Ishikawa (cell line): ENCODE results near the gene ADCY4.

ENCODE experiments used
- CEBPB ChIP-seq: IDR thresholded peaks from 2 replicates; pipeline ENCODE4 v1.6.1; 2012
- CREB1 ChIP-seq: IDR thresholded peaks from 2 replicates; pipeline ENCODE4 v1.6.1; 2012; ENCODE audit warnings: low read depth
- EGR1 ChIP-seq: IDR thresholded peaks from 2 replicates; pipeline ENCODE4 v1.6.1; 2012
- EP300 ChIP-seq: IDR thresholded peaks from 2 replicates; pipeline ENCODE4 v1.6.1; 2012; ENCODE audit warnings: borderline replicate concordance
- FOXM1 ChIP-seq: IDR thresholded peaks from 2 replicates; pipeline ENCODE4 v1.6.1; 2012; ENCODE audit warnings: low read depth, borderline replicate concordance
- MAX ChIP-seq: IDR thresholded peaks from 2 replicates; pipeline ENCODE4 v1.6.1; 2012
- NFIC ChIP-seq: IDR thresholded peaks from 2 replicates; pipeline ENCODE4 v1.6.1; 2012
- RAD21 ChIP-seq: IDR thresholded peaks from 2 replicates; pipeline ENCODE4 v1.6.1; 2012; ENCODE audit warnings: low read depth
- REST ChIP-seq: IDR thresholded peaks from 2 replicates; pipeline ENCODE4 v1.6.1; 2012; ENCODE audit warnings: low read depth, mild to moderate bottlenecking
- TAF1 ChIP-seq: IDR thresholded peaks from 2 replicates; pipeline ENCODE4 v1.6.1; 2012; ENCODE audit warnings: low read depth, mild to moderate bottlenecking
- TCF12 ChIP-seq: IDR thresholded peaks from 2 replicates; pipeline ENCODE4 v1.6.1; 2012; ENCODE audit warnings: low read depth
- TEAD4 ChIP-seq: IDR thresholded peaks from 2 replicates; pipeline ENCODE4 v1.6.1; 2012
- USF1 ChIP-seq: IDR thresholded peaks from 2 replicates; pipeline ENCODE4 v1.6.1; 2012
- YY1 ChIP-seq: IDR thresholded peaks from 2 replicates; pipeline ENCODE4 v1.6.1; 2012; ENCODE audit warnings: low read depth
- ZBTB7A ChIP-seq: IDR thresholded peaks from 2 replicates; pipeline ENCODE4 v1.6.1; 2012; ENCODE audit warnings: low read depth

ADCY4 gene

GRCh38 chr14:24310646-24311604 lies 23.9 kb downstream of the ADCY4 start, which contains the start of gene LTB4R:
Gene LTB4R (plus strand): TSS chr14:24311502. CDS start chr14:24315652, 4,150 bp downstream.
- TF ChIP-seq EGR1 (no peak), EP300 (no peak), YY1 (no peak), USF1 (no peak), TEAD4 (no peak), ZBTB7A (no peak), FOXM1 (no peak), NFIC (no peak), RAD21 (no peak), TCF12 (no peak), CREB1 (no peak), REST (no peak), TAF1 (no peak), CEBPB (no peak), MAX (no peak)

- no peak for TF ChIP-seq TCF12
- no peak for TF ChIP-seq CEBPB
- TF ChIP-seq USF1: no peak
- no peak for TF ChIP-seq ZBTB7A
- TF ChIP-seq TAF1: no peak
- no peak for TF ChIP-seq NFIC
Measured at GRCh38 chr14:24310265-24310645, 24.6 kb downstream of the ADCY4 start.

GRCh38 chr14:24309538-24310264 lies 25.2 kb downstream of the ADCY4 start, which contains the start of gene LTB4R2:
Gene LTB4R2 (plus strand): TSS chr14:24310140. CDS start chr14:24310665, 525 bp downstream.
- no peak for TF ChIP-seq FOXM1
- TF ChIP-seq RAD21: no peak
- no peak for TF ChIP-seq CEBPB
- TF ChIP-seq USF1: no peak
- TF ChIP-seq MAX: no peak
- no peak for TF ChIP-seq CREB1
- no peak for TF ChIP-seq ZBTB7A
- TF ChIP-seq EGR1: no peak
- TF ChIP-seq EP300: no peak
- no peak for TF ChIP-seq NFIC
- TF ChIP-seq TEAD4: no peak

- TF ChIP-seq TEAD4: no peak
- TF ChIP-seq TAF1: no peak
- TF ChIP-seq CREB1: no peak
- no peak for TF ChIP-seq NFIC
- no peak for TF ChIP-seq FOXM1
- no peak for TF ChIP-seq TCF12
- TF ChIP-seq YY1: no peak
- no peak for TF ChIP-seq EP300
- no peak for TF ChIP-seq EGR1
- no peak for TF ChIP-seq MAX
- no peak for TF ChIP-seq RAD21
- no peak for TF ChIP-seq REST
- no peak for TF ChIP-seq ZBTB7A
- no peak for TF ChIP-seq USF1
- no peak for TF ChIP-seq CEBPB
Measured at GRCh38 chr14:24308342-24309124, 26.3 kb downstream of the ADCY4 start.
